GM18498 (cell line): ENCODE measurements around the gene ARFIP1.

Experiments
- ATAC-seq: cut with Tn5 transposase; IDR thresholded peaks from one replicate; pipeline ENCODE4 v1.9.1; 2021; ENCODE audit warnings: mild to moderate bottlenecking, moderate library complexity; ENCODE audit not compliant: unreplicated experiment

ARFIP1 gene

GRCh38 chr4:152936446-152937335 is 156.9 kb downstream of the ARFIP1 start:
- no peak for ATAC-seq

GRCh38 chr4:152937336-152938236 is 157.8 kb downstream of the ARFIP1 start:
- ATAC-seq: peak; percentile 47

DNA sequence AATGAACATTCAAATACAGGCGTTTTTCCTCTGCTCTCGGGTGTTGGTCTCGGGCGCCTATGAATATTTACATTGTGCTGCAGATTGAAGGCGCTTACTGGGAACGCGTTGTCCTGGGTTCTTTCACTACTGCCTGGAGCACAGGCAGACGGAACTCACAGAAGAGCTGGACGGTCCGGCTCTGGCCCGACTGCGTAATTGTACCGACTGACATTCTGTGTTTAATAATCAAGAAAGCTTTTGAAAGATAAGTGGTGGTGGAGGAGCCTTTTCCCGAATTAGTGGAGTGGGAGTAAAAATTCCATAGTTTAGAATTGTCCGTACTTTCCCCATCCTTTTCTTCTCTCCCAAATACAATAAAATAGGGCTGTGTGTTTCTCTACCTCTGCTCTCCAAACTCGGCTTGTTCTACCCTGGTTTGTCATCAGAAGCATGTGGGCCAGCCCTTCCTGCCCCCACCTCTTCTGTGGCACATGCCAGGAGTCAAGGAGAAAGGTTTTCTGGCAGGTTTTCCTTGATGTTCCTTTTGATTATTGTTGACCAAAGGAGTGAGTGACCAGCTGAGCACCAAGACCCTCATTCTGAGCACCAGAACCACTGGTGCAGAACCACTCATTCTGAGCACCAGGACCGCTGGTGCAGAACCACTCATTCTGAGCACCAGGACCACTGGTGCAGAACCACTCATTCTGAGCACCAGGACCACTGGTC is 158.6 kb downstream of the ARFIP1 start:
- no peak for ATAC-seq

DNA sequence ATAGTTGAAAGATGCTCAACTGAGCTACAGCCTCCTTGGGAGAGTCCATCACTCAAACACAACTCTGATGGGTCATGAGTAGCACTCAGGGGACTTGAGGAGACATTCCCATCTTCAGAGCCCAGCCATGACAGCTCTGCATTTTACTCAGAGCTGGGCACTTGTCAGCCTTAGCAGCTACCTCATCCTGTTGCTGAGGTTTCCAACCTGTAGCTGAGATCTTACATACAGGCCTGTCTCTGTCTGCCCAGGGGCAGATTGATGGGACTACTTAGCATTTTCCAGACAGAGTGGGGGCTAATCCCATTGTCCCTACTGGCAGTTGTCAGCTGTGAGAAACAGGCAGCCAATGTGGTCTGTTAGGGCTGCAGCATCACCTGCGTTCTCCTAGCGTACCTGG is 159.9 kb downstream of the ARFIP1 start:
- no peak for ATAC-seq

DNA sequence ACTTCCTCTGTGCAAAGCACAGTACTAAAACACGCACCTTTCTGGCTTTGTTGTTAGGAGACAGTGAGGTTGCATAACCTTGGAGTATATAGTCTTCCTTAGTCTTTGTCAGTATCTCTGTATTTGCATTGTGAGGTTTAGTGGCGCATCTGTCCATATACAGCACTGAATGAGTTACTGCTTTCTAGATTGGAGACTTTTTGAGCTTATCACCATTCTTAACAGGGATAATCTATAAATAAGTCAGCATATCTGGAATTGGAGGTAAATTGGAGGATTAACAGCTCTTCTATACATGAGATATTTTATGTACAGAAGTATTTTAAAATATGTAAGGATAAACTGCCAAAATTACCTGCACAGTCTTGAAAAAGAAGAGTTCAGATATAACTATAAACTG is 160.7 kb downstream of the ARFIP1 start:
- ATAC-seq: no peak

GRCh38 chr4:152941411-152941810 is 161.7 kb downstream of the ARFIP1 start:
- ATAC-seq: no peak

DNA sequence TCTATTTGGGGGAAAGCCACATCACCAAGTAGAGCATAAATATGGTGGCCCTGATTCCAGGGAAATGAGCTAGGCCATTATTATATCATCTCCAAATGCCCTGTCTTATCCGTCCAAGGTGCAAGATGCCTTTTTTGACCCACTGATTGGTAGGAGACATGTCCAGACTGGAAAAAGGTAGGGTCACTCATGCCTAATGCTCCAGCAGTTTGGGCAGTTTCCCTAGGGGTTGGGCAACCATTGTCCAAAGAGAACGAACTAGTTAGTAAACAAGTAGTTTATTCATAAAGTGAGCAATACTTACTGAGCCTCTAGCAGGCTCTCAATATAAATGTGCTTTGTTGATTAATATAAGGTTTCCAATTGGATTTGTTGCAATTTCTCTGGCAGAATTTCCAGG is 162.6 kb downstream of the ARFIP1 start:
- ATAC-seq: no peak

- ATAC-seq: no peak
These were observed 163.9 kb downstream of the ARFIP1 start for GRCh38 chr4:152943672-152944071.

DNA sequence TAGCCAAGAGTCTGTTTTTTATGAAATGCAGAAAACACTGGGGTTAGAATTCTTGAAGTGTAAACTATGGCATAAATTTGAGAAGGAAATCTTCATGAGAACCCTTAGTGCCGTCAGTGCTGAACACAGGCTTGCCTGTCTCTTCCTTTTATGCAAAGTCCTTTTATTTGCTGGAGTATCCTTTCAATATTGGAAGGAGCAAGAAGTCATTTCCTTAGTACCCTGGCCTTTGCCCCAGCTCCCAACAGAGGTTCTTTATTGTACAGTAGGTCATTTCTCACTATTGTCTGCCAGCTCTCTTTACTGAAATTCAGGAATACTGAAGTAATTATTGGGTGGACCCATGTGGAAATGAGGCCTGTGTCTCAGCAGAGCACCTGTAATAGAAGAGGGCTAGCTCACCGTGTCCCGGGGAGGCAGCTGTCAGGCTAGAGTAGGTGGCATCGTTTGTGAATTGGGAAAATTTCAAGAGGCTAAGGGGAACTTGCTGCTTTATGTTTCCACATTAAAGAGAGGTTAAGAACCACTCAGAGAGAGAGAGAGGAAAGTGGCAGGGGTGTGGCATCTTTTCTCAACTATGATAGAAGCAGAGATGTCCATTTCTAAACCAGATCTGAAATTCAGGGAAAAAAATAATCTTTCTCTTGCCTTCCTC is 165.0 kb downstream of the ARFIP1 start:
- ATAC-seq: no peak

DNA sequence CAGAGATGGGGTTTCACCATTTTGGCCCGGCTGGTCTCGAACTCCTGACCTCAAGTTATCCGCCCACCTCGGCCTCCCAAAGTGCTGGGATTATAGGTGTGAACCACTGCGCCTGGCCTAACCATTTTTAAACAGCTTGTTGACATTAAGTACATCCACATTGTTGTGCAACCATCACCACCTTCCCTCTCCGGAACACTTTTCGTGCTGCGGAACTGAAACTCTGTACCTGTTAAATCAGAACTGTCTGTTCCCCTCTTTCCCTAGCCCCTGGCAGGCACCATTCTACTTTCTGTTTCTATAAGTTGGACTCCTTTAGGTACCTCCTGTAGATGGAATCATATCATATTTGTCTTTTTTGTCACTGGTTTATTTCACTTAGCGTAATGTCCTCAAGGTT is 165.9 kb downstream of the ARFIP1 start:
- ATAC-seq: no peak

- ATAC-seq: no peak
These were observed 166.7 kb downstream of the ARFIP1 start for GRCh38 chr4:152946446-152946845.

DNA sequence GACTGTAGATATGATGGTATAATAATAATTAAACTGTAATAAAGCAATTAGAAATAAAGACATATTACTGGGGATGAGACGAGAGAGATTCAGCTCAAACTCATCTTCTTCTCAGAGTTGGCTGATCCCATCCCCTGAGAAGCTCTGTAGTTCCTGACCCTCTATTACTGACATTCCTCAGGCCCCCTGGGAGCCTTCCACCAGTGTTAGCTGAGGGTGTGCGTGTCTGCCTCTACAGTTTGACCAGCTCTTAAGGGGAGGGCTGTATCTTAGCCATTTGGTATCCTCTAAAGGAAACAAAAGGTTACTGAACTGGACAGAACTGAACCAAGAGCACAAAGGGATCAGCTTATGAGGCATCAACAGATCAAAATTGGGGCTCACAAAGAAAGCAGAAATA is 167.6 kb downstream of the ARFIP1 start:
- no peak for ATAC-seq

GRCh38 chr4:152949930-152950329 is 170.2 kb downstream of the ARFIP1 start:
- no peak for ATAC-seq

DNA sequence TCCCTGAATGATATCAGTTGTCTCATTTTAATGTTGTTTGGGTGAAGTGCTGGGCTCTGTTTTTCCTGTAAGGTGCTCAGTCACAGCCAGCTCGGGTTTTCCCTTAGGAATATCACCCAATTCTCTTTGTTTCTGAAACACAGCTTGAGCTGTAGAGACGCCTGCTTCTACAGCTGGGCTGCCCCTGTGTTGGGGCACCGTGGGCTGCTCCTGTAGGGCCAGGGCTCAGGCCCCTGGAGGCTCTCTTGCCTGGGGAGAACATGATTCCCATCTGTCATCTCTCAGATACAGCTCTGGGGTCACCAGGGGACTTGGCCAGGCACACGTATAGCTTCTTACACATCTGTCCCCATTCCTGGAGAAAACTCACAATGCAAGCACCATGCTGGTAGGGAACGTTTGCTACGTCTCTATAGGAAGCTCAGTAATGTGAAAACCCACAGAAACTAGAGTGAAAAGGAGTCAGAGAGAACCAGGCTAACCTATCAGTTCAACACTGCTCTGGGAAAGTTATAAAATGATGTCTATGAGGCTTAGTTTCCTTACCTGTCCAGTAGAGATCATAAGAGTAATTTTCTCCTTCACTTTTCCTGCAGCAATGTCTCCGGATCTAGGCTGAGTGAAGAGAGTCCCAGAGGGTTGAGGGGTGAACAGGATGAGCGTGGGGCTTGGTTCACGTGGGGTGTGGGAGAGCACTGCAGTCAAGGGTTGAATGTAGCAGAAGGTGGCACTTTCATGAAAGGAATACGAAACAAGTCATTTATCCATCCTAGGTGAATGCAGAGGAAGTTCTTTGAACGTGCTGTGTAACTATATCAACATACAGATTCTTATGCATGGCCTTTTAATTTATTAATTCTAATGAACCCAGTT is 170.9 kb downstream of the ARFIP1 start:
- no peak for ATAC-seq

DNA sequence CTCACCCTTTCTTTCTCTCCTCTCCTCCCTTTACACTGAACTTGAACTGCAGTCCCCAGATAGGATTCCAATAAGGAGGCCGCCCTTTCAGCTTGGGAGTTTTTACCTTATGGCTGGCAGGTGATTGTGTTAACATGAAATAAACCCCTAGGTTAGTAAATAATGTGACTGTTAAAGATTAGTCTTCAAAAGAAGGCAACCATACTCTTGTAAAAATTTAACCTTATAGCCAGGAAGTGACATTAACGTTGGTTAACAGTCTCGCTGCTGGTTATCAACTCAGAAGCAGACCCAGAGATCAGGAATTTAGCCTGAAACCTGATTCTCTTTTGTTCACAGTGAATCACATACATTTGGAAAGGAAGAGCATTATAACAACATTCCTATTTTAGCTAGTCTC is 171.6 kb downstream of the ARFIP1 start:
- no peak for ATAC-seq

DNA sequence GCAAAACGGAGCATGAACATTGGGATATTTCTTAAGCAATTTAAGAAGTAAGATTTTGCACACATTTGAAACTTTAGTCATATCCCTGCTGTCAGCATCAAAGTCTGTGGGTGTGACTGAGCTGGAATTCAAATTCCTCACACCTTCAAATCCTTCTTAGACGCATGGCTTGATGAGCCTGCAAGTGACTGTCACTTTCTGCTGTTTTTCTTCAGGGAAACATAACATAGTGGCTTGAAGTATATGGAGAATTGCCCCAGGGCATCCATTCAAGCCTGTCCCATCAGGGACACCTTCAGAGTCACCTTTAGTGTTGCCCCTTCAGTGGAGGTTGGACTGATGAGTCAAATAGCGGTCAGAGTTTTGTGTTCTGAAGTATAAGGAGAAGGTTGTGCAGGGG is 173.8 kb downstream of the ARFIP1 start:
- ATAC-seq: no peak

- no peak for ATAC-seq
These were observed 175.0 kb downstream of the ARFIP1 start for GRCh38 chr4:152954741-152955140.

DNA sequence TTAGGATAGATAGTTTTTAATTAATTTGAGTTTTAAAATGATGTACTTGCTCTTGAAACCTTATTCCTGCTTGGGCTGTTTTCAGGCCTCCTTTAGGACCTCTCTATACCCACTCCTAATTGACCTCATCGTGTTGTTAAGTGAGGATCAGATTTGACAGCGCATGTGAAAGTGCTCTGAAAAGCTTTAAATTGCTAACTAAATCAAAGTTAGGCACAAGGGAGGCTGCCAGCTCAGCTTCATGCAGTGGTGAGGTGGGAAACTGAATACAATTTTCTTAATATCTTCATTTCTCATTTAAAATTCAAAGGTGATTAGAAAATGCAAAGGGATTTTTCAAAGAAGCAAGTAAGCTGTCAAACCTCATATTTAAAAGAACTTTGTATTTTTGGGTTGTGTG is 176.4 kb downstream of the ARFIP1 start:
- no peak for ATAC-seq

GRCh38 chr4:152956650-152957436 is 177.1 kb downstream of the ARFIP1 start:
- ATAC-seq: no peak
